Pancreas (tissue), 10 donors: ENCODE results near the gene PDPN. TPM values are rescaled to one million over a fixed set of nuclear protein-coding genes. Genes with fewer than 3 reads are reported as not detected.
A peak's percentile ranks its signal among the peaks of the same experiment; 100 is the strongest.

ENCODE experiments used
- ATAC-seq, 4 donors: fragments of 200-7000 bp; cut with Tn5 transposase; one replicate each; pipeline versions ENCODE4 v1.8.0 to v1.9.1; 2020; ENCODE audit warnings: mild to moderate bottlenecking in 4 of 4, moderate library complexity in 4 of 4
- DNase-seq, 6 donors: peaks; one replicate each; pipeline ENCODE4 v3.0.0-alpha.2; 2020
- FAIRE-seq: peaks from 2 replicates; lab custom pipeline; 2012; peaks lifted over from hg19 to GRCh38; lab: Jason Lieb, UNC
- H3K27ac ChIP-seq, 4 donors: fragments of 200-600 bp; sonication (generic); 1 replicate in 3 of 4; 2 replicates in 1 of 4; pipeline versions ENCODE4 v1.5.0 to v1.8.0; 2020
- H3K27me3 ChIP-seq, 4 donors: fragments of 200-600 bp; one replicate each; pipeline ENCODE4 v1.8.0; 2021
- H3K36me3 ChIP-seq, 3 donors: fragments of 200-600 bp; sonication (generic) in 1 of 3; one replicate each; pipeline versions ENCODE4 v1.5.0 to v1.8.0; 2020 to 2021
- H3K4me1 ChIP-seq, 3 donors: fragments of 200-600 bp; one replicate each; pipeline ENCODE4 v1.8.0; 2021
- H3K4me3 ChIP-seq, 4 donors: fragments of 200-600 bp; sonication (generic) in 2 of 4; one replicate each; pipeline versions ENCODE4 v1.5.0 to v1.8.0; 2020 to 2021
- H3K9me3 ChIP-seq, 4 donors: fragments of 200-600 bp; one replicate each; pipeline ENCODE4 v1.8.0; 2021
- CTCF ChIP-seq, 4 donors: fragments of 200-600 bp; sonication (generic) in 3 of 4; IDR thresholded peaks; one replicate each; pipeline versions ENCODE4 v1.5.0 to v1.8.0; 2021; ENCODE audit warnings: antibody characterized with exemption in 4 of 4
- WGBS, 2 donors: extraction: QIAGEN DNeasy Blood & Tissue Kit; methylation state at CpG; one replicate each; pipeline ENCODE4 v1.1.7; 2013; 5-methylcytosine and 5-hydroxymethylcytosine counted together
- intact Hi-C, 3 donors: fragments of 100-400 bp; cut with DNase I; formaldehyde crosslinking; loops; one replicate each; pipeline versions ENCODE4 v1.11.1 to v1.14.2; 2022
- polyA plus RNA-seq, 2 donors: library from polyadenylated mRNA; stranded (reverse); fragments of 200-250 nt; gene quantifications; one replicate each; pipeline ENCODE4 v1.2.3, GENCODE V29; 2013
- total RNA-seq, 6 donors: library from RNA; stranded (reverse); fragmentation: NEBNext Ultra II Directional in 4 of 6; extraction: Animal tissue kit (Norgen Biotek cat#: 25700) in 4 of 6; gene quantifications; one replicate each; pipeline versions ENCODE4 v1.2.1 to v1.2.4, GENCODE V29; 2021 to 2023
- donor health status: healthy with polysubstance abuse.
- donor health status: DM: no; HTN: no; CAD: no; lungs with moderate emphysema.
- donor health status: DM: no; HTN: no; CAD: no.
- donor health status: control.
- donor health status: control.
- donor health status: Bipolar disorder and iron deficiency.
- donor health status: DM: yes; HTN: yes; CAD: no.
- donor health status: DM: no; HTN: no; CAD: no.
- donor health status: DM: no; HTN: no; CAD: no.
- donor health status: DM: yes; HTN: yes; CAD: no.

PDPN gene
- total and polyA plus RNA-seq, 8 donors = 0.83 to 10.4 (median 2.2) TPM

- H3K4me1 ChIP-seq = no peaks in the 10 kb centered on the region
- no peak for TF ChIP-seq CTCF (IDR thresholded peaks at IDR 0.05)
- WGBS, 2 donors = 59 to 76% methylated on average over 8 of the region's 8 CpGs
- H3K4me3 ChIP-seq = no peak overlapping the region
- no peak for FAIRE-seq
- no peaks in the 10 kb centered on the region for H3K9me3 ChIP-seq
- H3K27me3 ChIP-seq = no peaks in the 10 kb centered on the region
- intact Hi-C loops = no loop called here
- ATAC-seq = no peak
- H3K27ac ChIP-seq = no peak overlapping the region
- H3K36me3 ChIP-seq = no peaks in the 10 kb centered on the region
- DNase-seq = no peak
Measured at GRCh38 chr1:13643017-13643416, 59.4 kb downstream of the PDPN start.

- intact Hi-C loops = no loop called here
- TF ChIP-seq CTCF (IDR thresholded peaks at IDR 0.05) = no peak
- no peak for FAIRE-seq
- no peak for DNase-seq
- ATAC-seq = no peak
- whole genome bisulfite sequencing, 2 donors = 75 to 87% methylated on average over 7 of the region's 7 CpGs
- Histone ChIP-seq H3K36me3 (no peaks in the 10 kb centered on the region), H3K9me3 (no peaks in the 10 kb centered on the region), H3K4me3 (no peak overlapping the region), H3K4me1 (no peaks in the 10 kb centered on the region), H3K27ac (no peak overlapping the region), H3K27me3 (peaks cover 0 to 3% (median 0%) of the 10 kb centered on the region in 4 donors)
Measured at GRCh38 chr1:13646521-13646920, 62.9 kb downstream of the PDPN start.

GRCh38 chr1:13651279-13651678 lies 67.6 kb downstream of the PDPN start:
- intact Hi-C loops = no loop called here
- DNase-seq = no peak
- Histone ChIP-seq H3K4me1 (no peaks in the 10 kb centered on the region), H3K27ac (no peak overlapping the region), H3K9me3 (no peaks in the 10 kb centered on the region), H3K36me3 (no peaks in the 10 kb centered on the region), H3K27me3 (peaks cover 0 to 3% (median 0%) of the 10 kb centered on the region in 4 donors), H3K4me3 (no peak overlapping the region)
- WGBS, 2 donors = 48 to 51% methylated on average over 3 of the region's 3 CpGs
- no peak for ATAC-seq
- no peak for TF ChIP-seq CTCF (IDR thresholded peaks at IDR 0.05)
- no peak for FAIRE-seq

GRCh38 chr1:13652238-13652637 lies 68.6 kb downstream of the PDPN start:
- ATAC-seq (no peak), DNase-seq (no peak), FAIRE-seq (no peak)
- H3K27ac ChIP-seq = no peak overlapping the region
- intact Hi-C loops = no loop called here
- TF ChIP-seq CTCF (IDR thresholded peaks at IDR 0.05) = no peak
- H3K4me1 ChIP-seq = no peaks in the 10 kb centered on the region
- whole genome bisulfite sequencing, 2 donors = 79 to 90% methylated on average over 1 of the region's 1 CpG
- no peaks in the 10 kb centered on the region for H3K9me3 ChIP-seq
- no peaks in the 10 kb centered on the region for H3K36me3 ChIP-seq
- peaks cover 0 to 3% (median 0%) of the 10 kb centered on the region in 4 donors for H3K27me3 ChIP-seq
- H3K4me3 ChIP-seq = no peak overlapping the region

- Histone ChIP-seq H3K27me3 (no peaks in the 10 kb centered on the region), H3K4me3 (no peak overlapping the region), H3K27ac (no peak overlapping the region), H3K36me3 (no peaks in the 10 kb centered on the region), H3K4me1 (no peaks in the 10 kb centered on the region), H3K9me3 (no peaks in the 10 kb centered on the region)
- WGBS, 2 donors = 72 to 79% methylated on average over 5 of the region's 5 CpGs
- FAIRE-seq = no peak
- no peak for TF ChIP-seq CTCF (IDR thresholded peaks at IDR 0.05)
- intact Hi-C loops = loop anchor here (5.0 to 10.0 kb wide), 4 partner anchors 143 to 303 kb away; no protein-coding TSS in a partner anchor
- no peak for DNase-seq
- peak in 2 of 4 donors; percentile 25 to 27 for ATAC-seq
Measured at GRCh38 chr1:13661539-13661938, 77.9 kb downstream of the PDPN start.
